Fibroblast of mammary gland (primary cell): ENCODE results near the gene RIPOR3.

ENCODE experiments used
- DNase-seq: peaks from one replicate; pipeline ENCODE4 v3.0.0-alpha.2; 2010; ENCODE audit warnings: low read depth
- H3K4me3 ChIP-seq: 2 replicates; pipeline ENCODE4 v1.5.1; 2011; ENCODE audit warnings: low read depth, mild to moderate bottlenecking, low read length, moderate library complexity; ENCODE audit not compliant: control insufficient read depth
- TF ChIP-seq, protein P1 (sequence below): conservative IDR thresholded peaks from 2 replicates; pipeline ENCODE4 v1.5.1; 2011; ENCODE audit warnings: low read depth, low read length, inconsistent platforms; ENCODE audit not compliant: control insufficient read depth, insufficient read depth

RIPOR3 gene

DNA sequence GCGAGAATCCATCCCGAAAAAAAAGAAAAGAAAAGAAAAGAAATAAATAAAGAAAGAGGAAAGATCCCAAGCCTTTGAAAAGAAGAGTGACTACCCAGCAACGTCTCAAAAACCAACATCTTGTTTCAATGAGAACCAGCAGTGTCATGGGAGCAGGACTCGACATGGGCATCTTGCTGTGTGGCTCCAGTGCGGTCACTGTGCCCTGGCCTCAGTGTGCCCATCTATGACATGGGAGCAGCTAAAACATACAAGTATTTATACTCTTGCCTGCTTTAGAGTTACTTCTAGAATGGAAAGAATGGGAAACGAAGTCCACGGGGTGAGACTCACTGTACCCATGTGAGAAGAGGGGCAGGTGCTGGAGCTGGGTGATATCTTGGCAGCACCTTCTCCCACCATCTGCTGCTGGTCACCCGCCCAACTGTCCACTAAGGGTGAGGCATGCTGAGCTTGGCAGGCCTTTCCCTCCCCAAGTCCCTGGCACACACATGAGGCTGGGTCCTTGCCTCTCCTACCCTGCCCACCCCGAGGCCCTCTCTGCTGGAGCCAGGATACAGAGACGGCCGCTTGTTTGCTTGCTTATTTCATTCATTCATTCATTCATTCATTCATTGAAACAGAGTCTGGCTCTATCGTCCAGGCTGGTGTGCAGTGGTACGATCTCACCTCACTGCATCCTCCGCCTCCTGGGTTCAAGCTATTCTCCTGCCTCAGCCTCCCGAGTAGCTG is 77.7 kb downstream of the RIPOR3 start:
- H3K4me3 ChIP-seq, result no peak overlapping the region
- TF ChIP-seq, protein P1, sequence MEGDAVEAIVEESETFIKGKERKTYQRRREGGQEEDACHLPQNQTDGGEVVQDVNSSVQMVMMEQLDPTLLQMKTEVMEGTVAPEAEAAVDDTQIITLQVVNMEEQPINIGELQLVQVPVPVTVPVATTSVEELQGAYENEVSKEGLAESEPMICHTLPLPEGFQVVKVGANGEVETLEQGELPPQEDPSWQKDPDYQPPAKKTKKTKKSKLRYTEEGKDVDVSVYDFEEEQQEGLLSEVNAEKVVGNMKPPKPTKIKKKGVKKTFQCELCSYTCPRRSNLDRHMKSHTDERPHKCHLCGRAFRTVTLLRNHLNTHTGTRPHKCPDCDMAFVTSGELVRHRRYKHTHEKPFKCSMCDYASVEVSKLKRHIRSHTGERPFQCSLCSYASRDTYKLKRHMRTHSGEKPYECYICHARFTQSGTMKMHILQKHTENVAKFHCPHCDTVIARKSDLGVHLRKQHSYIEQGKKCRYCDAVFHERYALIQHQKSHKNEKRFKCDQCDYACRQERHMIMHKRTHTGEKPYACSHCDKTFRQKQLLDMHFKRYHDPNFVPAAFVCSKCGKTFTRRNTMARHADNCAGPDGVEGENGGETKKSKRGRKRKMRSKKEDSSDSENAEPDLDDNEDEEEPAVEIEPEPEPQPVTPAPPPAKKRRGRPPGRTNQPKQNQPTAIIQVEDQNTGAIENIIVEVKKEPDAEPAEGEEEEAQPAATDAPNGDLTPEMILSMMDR, result no peak

DNA sequence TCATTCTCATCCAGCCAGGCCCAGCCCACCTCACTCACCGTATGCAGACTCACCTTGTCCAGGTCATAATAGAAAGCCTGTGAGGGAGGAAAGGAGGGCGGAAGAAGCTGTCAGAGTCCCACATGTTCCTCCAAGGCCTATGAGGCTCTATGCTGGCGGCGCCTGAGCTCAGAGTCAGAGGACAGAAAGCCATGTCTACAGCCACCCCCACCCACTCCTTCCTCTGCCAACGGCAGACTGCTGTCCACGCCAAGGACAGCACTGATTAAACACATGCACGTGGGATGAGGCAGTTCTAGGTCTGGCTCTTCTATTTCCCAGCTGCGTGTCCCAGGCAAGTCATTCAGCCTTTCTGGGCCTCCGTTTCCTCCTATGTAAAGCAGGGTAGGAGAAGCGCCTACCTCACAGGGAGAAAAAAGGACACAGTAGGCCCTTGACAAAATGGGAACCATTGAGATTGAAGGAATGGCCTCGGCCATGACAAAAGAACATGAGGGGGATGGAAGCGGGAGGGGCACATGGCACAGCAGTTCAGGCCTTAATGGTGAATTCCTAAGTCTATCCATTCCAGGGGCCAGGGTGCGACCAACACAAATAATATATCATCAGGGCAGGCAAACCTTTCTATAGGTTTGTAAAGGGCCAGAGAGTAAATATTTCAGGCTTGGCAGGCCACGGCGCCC is 80.1 kb downstream of the RIPOR3 start:
- no peak overlapping the region for H3K4me3 ChIP-seq
- DNase-seq, result no peak
- TF ChIP-seq, protein P1, result no peak

More for the DNA sequence above, 77.7 kb downstream of the RIPOR3 start:
- no peak for DNase-seq

DNA sequence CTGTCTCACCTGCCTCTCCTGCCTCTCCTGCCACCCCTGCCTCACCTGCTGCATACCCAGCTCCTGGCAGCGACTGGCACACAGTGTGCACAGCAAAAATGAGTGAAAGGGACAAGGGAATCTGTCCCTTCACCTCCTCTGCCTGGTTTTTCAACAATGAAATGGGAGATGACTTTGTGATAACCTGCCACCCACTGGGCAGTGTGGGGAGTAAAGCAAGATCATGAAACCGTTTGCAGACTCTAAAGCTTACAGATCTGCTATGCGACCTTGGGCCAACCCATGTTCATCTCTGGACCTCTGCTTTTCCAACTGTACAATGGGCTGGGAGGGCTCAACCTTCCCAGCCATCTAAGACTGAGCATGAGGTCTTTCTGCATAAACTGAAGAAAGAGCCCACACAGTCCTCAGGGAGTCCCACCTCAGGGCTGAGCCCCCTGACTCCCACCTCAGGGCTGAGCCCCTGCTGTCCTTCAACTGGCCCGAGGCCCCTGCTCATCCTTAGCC is 81.1 kb downstream of the RIPOR3 start:
- H3K4me3 ChIP-seq, result no peak overlapping the region
- DNase-seq, result no peak
- TF ChIP-seq, protein P1, result peak; percentile 7

DNA sequence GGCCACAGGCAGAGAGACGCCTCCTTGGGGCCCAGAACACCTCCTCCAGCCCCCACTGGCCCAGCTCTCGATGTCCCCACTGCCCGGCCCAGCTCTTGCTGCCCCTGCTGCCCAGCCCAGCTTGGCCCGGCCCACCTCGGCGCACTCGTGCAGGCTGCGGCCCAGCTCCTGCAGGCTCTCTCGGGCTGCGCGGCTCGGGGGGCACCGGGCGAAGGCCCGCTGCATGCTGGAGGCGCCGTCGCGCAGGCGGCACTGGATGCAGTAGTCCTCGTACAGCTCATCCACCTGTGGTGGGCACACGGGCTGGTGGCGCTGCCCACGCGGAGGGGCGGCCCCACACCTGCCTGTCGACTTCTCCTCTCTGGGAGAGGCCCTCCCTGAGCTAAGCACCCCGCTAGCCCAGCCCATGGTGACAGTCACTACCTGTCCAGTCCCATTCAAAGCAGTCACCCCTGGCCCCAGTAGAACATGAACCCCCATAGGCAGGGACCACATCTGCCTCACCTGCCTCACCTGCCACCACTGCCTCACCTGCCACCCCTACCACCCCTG is 81.8 kb downstream of the RIPOR3 start:
- TF ChIP-seq, protein P1, result no peak
- no peak overlapping the region for H3K4me3 ChIP-seq
- DNase-seq, result no peak

DNA sequence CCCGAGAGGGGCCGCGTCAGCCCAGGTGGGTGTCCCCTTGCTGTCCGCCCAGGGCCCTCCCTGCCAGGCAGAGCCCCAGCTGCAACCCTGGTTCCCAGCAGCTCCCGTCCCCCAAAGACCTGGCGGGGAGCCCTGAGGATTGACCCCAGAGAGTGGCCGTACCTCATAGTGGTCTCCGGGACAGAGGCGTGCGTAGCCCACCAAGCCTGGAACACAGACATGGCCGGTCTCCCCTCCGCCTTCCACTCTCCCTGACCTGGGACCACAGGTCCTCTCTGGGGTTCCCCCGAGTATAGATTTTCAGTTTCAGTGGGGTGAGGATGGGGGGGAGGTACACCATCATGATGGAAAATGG is 82.6 kb downstream of the RIPOR3 start:
- H3K4me3 ChIP-seq, result no peak overlapping the region
- no peak for DNase-seq
- TF ChIP-seq, protein P1, result no peak

DNA sequence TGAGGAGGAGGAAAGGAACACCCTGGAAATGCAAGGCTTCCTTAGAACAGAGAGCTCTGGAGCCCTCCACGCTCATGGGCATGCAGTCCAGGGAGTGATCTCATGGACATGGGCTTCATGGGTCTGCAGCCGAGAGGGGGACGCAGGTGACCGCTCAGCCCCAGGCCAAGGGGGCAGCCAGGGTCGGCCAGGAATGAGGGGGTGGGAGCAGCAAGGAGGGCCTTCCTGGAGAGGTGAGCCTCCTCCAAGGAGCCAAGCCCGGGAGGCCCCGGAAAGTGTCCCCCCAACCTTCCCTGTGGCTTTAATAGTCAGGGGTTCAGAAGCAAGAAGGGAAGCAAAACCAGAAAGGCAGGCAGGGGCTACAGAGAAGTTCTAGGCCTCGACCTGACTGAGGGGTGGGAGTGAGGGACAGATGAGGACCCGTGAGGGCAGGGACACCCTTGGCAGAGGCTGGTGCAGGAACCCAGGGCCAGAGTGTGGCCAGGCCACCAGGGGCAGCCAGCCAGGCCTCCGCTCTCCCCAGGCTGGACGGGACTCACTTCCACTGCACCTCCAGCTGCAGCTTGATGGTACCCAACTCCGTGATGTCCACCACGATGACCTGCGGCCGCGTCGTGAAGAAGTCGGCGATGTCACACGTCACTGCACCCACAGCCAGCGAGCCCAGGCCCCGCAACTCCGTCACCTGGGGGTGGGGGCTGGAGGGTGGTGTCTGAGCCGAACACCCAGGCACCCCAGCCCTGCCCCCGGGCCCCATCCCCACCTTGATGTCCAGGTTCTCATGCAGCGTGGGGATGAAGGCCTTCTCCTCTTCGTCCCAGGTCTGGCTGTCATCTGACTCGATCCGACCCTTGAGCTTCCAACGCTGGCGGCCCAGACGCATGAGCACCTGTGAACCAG is 83.2 kb downstream of the RIPOR3 start:
- no peak for DNase-seq
- H3K4me3 ChIP-seq, result no peak overlapping the region
- TF ChIP-seq, protein P1, result no peak
